Right renal pelvis (tissue), 4 donors: Measurements from ENCODE around the gene CPA5. TPM values are rescaled to one million over a fixed set of nuclear protein-coding genes. Genes with fewer than 3 reads are reported as not detected.
"Not testable (repeated sequence)": the region's sequence is repeated elsewhere in the genome, so short reads cannot be mapped to it uniquely, and the experiment has no call there.

Source experiments
- DNase-seq, 4 donors: peaks; one replicate each; pipeline ENCODE4 v3.0.0-alpha.2; 2013; ENCODE audit warnings: low read depth in 4 of 4, low spot score in 3 of 4, missing footprints in 1 of 4
- polyA plus RNA-seq, 4 donors: library from polyadenylated mRNA; unstranded; fragments of 120-200 nt; gene quantifications; one replicate each; pipeline ENCODE4 v1.2.1, GENCODE V29; 2013; ENCODE audit not compliant: insufficient read length in 4 of 4

The CPA5 gene, protein sequence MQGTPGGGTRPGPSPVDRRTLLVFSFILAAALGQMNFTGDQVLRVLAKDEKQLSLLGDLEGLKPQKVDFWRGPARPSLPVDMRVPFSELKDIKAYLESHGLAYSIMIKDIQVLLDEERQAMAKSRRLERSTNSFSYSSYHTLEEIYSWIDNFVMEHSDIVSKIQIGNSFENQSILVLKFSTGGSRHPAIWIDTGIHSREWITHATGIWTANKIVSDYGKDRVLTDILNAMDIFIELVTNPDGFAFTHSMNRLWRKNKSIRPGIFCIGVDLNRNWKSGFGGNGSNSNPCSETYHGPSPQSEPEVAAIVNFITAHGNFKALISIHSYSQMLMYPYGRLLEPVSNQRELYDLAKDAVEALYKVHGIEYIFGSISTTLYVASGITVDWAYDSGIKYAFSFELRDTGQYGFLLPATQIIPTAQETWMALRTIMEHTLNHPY
- polyA plus RNA-seq = under 1 TPM in 2 of 4 donors, not detected in 2; 0.08 to 0.31 TPM

DNA sequence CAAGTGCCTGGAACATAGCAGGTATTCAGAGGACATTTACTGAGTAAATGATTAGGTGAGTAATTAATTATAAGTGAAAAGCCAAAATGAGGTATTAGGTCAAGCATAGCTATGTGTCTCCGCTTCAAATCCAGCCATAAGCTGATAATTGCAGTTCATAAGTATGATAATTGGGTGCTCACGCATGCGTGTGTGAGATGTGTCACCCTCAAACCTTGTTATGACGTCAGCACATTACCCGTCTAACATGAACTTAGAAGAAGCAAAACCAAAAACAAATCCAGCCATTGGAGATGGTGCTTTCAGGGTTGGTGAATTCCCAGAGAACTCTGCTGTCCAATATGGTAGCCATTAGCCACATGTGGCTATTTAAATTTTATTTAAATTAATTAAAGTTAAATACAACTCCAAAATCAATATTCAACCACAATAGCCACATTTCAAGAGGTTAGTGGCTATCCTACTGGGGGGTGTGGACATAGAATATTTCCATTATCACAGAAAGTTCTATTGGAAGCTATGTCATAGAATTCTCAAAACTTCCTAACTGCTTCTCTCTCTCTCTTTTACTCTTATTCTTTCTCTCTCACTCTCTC lies at the start of gene CPA5:
Gene CPA5, plus strand, starts transcription at position 546 of the 596 bp plus-strand sequence. CDS start 1,670 bp downstream, outside the sequence.
- no peak for DNase-seq

DNA sequence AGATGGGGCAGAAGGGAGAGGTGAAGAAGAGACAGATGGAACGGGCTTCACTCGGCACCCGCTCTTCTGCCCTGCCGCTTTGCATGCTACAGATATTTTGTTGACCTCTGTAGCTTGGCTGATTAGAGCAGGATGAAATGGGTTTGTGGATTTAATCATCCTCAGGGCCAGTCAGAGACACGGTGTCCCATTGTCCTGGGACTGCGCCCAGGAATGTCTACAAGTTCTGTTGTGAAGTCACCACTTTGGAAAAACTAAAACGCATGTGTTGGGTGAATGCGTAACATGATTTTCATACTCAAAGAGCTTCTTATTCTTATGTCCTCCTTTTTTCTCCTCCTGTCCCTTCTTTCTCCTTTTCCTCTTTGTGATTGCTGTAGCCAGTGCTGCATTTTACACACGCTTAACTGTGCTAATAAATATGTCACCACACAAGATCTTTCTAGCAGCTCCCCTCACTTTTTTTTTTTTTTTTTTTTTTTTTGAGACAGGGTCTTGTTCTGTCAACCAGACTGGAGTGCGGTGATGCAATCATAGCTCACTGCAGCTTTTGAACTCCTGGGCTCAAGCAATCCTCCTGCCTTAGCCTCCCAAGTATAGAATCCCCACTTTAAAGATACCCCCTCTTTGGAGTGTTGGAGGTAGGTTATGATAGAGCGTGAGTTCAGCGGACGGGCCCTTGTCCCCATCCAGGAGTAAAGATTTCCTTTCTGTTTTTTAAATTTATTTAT lies 48.2 kb upstream of the CPA5 start:
- no peak for DNase-seq

DNA sequence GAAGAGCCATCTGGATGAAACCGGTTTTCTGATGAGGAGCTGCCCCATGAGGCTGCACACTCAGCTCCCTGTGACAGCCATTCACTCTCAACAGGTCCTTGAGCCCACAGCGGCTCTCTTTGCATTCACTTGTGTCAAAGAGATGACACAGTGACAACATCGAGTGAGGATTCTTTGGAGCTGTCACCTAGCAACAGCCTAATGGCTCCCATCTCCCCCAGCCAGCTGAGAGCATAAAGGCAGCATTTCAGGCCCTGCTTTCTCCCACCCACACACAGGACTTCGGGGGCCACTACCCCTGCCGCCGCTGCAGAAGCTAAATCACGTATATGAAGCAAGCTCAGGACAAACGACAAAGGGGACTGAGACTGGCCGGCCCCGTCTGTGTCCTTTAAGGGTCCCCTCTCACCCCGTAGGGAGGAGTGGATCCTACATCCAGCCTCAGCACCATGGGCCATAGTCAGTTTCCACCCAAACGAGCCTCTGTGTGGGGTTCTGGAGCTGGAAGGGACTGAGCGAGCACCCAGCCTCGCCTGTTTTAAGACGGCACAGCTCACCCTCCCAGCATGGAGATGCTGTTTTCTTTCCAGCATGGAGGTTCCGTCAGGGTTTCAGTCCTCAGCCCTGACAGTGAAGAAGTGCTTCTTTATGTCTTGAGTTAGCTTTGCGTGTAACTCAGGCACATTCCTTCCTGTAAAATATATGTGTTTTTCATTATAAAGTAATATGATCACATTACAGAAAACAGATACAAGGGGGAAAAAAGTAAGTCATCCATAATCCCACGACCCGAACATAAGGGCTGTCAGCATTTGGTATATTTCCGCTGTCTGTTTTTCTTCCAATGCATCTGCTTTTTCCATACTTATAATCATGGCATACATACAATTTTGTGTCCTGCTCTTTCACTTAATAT lies 46.7 kb upstream of the CPA5 start:
- DNase-seq = no peak

DNA sequence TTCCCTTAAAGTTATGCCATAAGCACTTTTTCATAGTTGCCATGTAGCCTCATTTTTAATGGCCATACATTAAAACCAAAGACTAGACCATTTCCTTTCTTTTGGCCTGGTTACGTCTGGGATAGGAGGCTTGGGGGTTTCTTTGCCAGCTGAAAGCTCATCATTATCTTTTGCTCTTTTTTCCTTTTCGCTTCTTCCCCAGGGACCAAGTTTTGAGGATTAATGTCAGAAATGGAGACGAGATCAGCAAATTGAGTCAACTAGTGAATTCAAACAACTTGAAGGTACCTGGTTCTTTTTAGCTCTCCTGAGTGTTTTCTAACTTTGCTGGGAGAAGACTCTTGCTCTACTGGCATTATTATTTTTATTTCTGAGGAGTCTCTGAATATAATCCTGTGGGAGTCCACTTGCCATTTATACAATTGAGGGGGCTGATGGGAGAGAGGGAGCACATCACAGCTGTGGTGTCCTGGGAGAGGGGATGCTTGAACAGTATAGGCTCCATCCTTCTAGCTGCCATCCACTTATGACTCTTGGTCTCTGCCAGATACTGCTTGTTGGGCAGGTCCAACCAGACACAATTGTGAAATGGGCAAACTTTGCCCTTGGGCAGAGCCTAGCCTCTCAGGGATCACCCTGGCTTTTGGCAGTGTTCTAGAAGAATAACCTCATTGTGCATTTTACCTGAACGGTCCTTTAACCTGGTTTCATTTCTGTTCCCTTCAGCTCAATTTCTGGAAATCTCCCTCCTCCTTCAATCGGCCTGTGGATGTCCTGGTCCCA lies 45.9 kb upstream of the CPA5 start:
- DNase-seq = no peak

DNA sequence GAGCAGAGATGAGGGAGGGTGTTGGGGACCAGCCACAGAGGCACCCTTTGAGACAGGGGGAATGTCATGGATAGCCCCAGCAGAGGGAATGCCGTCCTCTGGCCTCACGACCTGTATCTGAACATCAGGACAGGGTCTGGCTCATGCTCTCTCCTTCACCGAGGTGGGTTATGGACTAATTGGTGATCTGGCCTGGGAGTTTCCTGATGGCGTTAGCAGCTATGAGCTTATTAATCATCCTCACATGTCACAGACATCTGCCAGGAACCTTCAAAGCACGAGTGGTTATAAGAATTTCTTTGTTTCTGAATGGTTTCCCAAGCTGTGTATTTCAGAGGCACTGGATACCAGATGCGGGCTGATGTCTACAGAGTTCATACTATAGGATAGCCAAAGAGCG lies 44.8 kb upstream of the CPA5 start:
- DNase-seq = no peak

DNA sequence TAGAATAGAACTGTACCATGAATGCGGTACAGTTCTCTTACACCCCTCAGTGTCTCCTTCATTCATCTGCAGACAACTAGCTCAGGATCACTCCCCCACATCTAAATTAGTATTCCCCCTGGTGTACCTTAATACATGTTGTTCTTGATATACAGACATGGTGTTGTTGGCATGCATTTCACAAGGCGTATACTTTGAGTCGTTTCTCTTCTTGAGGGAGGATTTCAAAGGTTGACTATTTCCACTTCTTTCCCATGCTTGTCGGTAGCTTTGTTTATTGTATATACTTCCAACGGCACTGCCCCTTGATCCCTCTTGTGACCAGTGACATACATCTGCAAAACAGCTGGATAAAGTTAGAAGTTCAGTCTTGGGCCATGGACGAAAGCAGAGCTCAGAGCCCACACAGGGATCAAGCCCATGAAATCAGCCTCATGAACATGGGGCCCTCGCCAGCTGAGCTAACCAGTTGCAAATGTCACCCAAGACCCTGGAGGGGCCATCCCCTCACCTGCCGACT lies 43.1 kb upstream of the CPA5 start:
- peak in 2 of 4 donors; percentile 34 to 39 for DNase-seq

DNA sequence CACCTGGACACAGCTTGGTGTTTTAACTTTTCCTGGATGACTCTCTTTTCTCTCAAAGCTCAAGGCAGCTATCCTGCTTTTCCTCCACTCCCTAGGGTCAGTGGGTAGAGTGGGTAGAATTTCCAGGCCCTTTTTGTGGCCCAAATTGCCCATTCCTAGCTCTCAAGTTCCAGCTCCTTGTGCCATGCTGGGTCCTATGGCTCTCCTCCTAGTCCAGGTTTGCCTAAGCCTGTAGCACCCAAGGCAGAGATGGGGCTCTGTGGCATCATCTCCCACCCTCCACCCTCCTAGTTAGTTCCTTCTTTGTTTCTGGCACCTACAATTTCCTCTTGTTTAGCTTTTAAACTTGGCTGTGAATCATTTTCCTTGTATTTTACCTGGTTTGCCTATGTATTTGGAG lies 42.0 kb upstream of the CPA5 start:
- no peak for DNase-seq

DNA sequence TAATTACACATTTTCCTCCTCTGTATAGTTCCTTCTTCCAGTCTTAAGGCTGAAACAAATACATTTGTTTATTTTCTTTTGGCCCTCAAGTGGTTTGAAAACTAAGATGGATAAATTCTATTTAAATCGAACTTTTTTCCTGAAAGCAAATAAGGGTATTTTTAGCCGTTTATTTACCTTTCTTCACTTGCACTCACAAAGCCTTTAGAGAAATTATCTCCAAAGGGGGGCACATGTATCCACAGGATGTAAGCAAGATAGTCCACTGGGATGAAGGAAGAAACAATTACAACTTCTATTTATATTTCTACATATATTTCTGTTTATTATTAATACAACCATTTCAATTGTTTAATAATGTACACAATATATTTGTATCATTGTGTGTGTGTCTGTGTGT lies 41.5 kb upstream of the CPA5 start:
- no peak for DNase-seq

DNA sequence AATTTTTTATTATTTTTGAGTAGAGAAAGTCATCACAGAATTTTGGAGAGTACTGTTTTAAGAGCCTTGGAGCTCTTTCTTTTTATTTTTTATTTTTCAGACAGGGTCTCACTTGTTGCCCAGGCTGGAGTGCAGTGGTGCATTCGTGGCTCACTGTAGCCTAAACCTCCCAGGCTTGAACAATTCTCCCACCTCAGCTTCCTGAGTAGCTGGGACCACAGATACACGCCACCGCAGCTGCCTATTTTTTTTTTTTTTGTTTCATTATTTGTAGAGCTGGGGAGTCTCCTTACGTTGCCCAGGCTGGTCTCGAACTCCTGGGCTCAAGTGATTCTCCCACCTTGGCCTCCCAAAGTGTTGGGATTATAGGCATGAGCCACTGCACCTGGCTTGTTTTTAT lies 41.1 kb upstream of the CPA5 start:
- DNase-seq = no peak

DNA sequence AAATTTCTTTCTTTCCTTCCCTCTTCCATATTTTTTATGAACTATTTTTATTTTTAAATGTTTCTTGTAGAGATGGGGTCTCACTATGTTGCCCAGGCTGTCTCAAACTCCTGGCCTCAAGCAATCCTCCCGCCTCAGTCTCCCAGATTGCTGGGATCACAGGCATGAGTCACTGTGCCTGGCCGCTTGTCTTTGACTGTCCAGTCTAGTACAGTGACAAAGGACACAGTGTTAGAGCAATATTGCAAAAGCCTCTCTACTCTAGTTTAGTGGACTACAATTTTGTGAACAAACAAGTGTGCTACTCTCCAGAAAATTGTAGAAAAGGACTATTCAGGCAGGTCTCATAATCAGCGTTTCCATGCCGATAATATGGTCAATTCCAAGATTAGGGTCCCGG lies 40.6 kb upstream of the CPA5 start:
- no peak for DNase-seq

DNA sequence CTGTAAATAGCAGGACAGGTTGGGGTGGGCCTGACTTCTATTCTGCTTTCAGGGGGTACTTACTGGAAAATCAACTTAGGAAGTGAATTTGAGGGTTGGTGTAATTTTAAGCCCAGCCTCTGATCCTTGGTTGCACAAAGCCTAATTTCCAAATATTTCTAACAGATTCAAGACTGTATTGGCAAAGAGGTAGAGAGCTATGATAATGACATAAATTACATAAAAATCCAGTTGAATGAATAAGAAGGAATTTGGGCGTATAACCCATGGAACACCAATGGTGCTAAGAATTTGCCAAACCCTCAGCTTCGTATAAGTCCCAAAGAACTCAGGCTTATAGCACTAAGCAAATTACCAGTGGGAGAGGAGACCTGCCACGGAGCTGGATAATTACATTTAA lies 39.7 kb upstream of the CPA5 start:
- no peak for DNase-seq

DNA sequence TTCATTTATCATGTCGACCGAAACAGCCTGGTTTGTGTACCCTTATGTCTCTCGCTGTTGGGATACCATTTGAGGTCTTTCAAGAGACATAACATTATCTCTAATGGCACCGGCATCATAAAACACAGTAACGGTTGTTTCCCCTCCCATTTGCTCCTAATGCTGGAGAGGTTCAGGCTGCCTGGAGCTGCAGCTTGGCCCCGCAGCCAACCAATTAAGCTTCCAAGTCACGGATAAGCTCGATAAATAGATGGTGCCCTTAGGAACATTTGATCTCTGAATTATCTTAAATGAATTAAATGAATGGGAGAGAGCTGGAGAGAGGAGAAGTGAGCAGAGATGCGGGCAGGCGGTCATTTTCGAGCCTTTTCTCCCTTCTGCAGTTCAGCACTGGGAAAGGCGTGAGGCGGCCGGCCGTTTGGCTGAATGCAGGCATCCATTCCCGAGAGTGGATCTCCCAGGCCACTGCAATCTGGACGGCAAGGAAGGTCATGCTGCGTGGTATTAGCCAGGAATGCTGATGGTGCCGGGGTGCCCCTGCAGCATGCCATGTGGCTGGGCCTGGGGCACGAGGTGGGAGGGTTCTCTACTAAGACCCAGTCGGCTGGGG lies 39.1 kb upstream of the CPA5 start:
- no peak for DNase-seq

DNA sequence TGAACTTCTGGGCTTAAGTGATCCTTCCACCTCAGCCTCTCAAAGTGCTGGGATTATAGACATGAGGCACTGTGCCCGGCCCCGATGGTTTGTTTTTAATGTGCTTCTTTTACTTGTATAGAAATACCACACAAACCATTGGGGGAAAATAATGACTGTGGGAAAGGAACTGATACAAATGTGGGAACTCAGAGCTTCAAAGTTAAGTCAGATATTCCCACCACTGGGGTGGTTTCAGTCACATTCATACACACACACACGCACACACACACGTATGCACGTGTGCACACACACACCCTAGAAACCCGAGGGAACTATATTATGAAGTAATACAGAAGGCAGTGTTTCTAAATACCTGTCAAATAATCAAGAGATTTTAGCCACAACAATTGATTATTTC lies 34.6 kb upstream of the CPA5 start:
- DNase-seq = no peak

DNA sequence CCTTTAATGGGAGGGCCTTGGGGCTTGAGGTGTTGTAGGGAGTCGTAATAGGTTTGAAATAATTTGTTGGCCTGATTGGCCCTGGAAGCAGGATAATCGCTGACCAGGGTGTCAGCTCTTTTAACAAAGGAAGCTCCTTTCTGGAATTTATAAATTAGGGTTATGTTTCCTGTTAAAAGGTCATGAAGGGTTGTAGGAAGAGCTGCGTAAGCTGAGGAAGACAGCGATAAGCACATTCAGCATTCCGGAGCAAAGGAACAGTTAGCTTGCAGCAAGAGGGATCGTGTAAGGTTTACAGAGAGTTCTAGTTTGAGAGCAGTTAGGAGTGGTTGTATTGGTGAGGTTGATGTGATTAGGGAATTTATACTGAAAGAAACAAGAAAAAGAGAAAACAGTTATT lies 30.3 kb upstream of the CPA5 start:
- no peak for DNase-seq

DNA sequence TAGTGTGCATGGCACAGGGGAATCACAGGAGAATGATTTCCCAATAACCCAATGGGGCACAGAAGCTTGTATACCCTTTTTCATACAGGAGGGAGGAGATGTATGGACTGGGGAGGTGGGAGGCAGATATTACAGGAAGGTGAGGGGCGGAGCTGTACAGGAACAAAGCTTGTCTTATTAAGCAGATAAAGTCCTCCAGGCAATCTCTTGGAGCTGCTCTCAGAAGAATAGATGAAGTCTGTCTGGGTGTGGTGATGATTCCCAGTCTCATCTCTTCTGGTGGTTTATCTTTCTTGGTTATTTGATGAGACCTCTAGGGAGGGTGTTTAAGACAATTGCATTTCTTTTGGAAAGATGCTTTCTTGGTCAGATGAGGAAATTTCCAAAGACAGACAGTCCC lies 25.1 kb upstream of the CPA5 start:
- DNase-seq = no peak

DNA sequence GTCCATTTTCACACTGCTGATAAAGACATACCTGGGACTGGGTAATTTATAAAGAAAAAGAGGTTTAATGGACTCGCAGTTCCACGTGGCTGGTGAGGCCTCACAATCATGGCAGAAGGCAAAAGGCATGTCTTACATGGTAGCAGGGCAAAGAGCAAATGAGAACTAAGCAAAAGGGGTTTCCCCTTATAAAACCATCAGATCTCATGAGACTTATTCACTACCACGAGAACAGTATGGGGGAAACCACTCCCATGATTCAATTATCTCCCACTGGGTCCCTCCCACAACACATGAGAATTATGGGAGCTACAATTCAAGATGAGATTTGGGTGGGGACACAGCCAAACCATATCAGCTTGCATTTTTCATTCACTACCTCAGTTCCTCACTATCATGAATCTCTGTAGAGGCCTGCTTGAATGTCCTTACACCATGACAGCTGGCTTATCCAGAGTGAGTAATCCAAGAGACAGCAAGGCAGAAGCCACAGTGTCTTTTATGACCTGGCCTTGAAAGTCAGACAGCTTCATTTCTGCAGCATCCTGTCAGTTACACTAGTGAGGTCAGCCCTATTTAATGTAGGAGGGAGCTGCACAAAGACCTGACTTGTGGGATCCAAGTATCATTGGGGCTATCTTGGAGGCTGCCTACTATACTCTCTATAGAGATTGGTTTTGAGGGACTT lies 22.9 kb upstream of the CPA5 start:
- DNase-seq = not testable (repeated sequence)

DNA sequence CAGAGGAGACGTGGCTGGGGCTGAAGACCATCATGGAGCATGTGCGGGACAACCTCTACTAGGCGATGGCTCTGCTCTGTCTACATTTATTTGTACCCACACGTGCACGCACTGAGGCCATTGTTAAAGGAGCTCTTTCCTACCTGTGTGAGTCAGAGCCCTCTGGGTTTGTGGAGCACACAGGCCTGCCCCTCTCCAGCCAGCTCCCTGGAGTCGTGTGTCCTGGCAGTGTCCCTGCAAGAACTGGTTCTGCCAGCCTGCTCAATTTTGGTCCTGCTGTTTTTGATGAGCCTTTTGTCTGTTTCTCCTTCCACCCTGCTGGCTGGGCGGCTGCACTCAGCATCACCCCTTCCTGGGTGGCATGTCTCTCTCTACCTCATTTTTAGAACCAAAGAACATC lies 22.0 kb upstream of the CPA5 start:
- DNase-seq = no peak

DNA sequence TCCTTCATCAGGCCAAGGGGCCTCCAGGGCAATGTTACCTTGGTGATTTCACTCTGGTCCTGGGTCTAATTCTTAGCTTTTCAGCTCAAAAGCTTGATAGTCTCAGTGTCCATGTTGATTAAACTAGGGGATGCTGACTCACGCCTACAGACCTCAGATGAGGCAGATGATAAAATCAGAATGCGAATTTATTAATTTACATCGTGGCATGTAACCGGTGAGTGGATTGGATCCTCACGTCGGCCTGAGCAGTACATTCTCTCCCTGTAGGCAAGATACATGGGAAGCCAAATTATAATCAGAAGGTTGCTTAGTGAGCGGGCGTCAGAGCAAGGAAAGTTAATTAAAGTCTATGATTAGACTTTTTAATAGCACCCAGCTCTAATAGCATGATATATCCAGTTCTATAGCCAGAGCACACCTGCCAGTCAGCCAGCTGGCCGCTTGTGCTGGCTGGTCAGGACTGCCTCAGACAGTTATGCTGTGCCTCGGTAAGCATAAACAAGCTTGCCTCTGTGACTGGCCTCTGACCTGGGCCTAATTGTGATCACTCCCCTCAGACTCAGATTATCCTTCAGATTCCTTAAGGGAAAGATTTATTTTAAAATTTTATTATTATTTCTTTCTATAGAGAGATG lies 20.2 kb upstream of the CPA5 start:
- no peak for DNase-seq
